ENCODE results near the gene TRIM5.
"Not testable (repeated sequence)": the region's sequence is repeated elsewhere in the genome, so short reads cannot be mapped to it uniquely, and the experiment has no call there.

Gene TRIM5

DNA sequence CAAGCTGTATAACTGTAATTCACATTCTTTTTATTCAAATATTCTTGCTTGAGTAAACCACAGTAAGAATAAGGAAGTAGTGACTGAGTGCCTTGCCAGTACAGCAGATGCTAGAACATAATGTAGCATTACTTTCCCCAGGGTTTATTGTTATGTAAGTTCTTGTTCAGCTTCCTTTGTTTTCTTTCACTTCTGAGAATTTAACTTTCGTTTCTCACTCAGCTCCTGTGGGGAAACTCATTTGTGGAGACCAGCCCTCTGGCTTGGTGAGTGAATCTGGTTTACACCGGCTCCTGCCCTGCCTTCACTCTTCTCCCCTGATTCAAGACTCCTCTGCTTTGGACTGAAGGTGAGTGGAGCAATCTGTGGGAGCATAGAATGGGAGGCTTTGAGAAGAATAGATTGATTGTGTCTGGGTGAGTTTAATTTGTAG, 4.7 kb upstream of the TRIM5 start, which contains the start of gene TRIM22:
Gene TRIM22, plus strand, starts transcription at position 240 of the 433 bp plus-strand sequence. CDS start 6,443 bp downstream, outside the sequence.
- no peak for DNase-seq (ENCODE audit: low spot score)

- no peak for DNase-seq (ENCODE audit: low spot score)
These were observed 3.6 kb upstream of the TRIM5 start for GRCh38 chr11:5688482-5688881.

DNA sequence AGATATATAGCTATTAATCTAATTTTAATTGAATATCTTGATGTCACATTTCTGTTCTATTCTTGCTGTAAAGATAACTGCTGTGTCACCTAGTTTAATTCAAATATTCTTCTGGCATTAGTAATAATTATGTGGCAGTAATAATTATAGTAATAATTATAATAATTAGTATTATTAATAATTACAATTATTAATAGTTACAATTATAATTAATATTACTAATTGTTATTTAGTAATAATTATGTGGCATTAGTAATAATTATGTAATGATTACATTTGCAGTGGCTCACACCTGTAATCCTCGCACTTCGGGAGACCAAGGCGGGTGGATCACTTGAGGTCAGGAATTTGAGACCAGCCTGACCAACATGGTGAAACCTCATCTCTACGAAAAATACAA, 1.6 kb upstream of the TRIM5 start:
- no peak for DNase-seq (ENCODE audit: low spot score)

GRCh38 chr11:5684036-5684645, 733 bp downstream of the TRIM5 start:
- DNase-seq (ENCODE audit: low spot score) = no peak

- DNase-seq (ENCODE audit: low spot score) = not testable (repeated sequence)
These were observed 1.3 kb downstream of the TRIM5 start for GRCh38 chr11:5683620-5684019.

DNA sequence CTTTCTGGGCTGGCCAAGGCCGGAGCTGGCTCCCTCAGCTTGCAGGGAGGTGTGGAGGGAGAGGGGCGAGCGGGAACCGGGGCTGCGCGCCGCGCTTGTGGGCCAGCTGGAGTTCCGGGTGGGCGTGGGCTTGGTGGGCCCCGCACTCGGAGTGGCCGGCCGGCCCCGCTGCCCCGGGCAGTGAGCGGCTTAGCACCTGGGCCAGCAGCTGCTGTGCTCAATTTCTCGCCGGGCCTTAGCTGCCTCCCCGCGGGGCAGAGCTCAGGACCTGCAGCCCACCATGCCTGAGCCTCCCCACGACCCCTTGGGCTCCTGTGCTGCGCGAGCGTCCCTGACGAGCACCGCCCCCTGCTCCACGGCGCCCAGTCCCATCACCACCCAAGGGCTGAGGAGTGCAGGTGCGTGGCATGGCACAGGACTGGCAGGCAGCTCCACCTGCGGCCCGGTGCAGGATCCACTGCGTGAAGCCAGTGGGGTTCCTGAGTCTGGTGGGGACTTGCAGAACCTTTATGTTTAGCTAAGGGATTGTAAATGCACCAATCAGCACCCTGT, 1.9 kb downstream of the TRIM5 start:
- DNase-seq (ENCODE audit: low spot score) = not testable (repeated sequence)

GRCh38 chr11:5679811-5680210, 5.1 kb downstream of the TRIM5 start:
- no peak for DNase-seq (ENCODE audit: low spot score)

DNA sequence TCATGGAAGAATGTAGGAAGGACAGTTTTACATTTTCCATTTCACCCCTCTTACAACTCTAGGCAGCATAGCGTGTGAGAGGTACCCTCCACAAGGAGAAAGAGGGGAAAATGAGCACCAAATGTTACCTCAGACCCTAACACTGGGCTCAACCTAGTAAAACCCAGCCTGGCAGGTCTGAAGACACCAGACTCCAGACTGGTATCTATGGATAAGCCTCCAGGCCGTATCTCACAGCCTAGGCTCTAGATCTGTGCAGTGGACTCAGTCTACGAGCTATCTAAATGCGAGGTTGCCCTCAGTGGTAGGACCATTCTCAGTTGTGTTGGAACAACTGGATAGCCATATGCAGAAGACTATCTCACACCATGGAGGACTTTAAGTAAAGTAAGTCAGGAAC, 10.5 kb downstream of the TRIM5 start:
- no peak for DNase-seq (ENCODE audit: low spot score)

- no peak for DNase-seq (ENCODE audit: low spot score)
These were observed 13.0 kb downstream of the TRIM5 start for GRCh38 chr11:5671831-5672230.

DNA sequence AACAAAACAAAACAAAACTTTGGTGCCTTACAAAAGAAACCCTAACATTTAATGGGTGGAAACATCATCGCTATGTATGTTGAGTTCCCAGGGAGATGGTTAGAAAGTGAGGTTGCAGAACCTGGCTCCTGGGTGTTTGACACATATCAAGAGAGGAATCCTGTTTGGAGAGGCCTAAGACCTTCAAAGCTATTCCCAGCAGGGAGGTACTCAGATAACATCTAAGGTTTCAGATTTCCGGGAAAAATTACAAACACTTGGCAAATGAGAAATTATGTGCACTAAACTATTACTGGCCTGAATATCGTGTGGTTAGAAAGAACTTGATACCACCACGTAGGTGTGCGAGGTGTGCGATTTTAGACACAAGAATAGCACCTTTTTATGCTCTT, 18.5 kb downstream of the TRIM5 start:
- no peak for DNase-seq (ENCODE audit: low spot score)

- no peak for DNase-seq (ENCODE audit: low spot score)
These were observed 19.0 kb downstream of the TRIM5 start for GRCh38 chr11:5665746-5666401.

- no peak for DNase-seq (ENCODE audit: low spot score)
These were observed 19.8 kb downstream of the TRIM5 start for GRCh38 chr11:5665051-5665570.

DNA sequence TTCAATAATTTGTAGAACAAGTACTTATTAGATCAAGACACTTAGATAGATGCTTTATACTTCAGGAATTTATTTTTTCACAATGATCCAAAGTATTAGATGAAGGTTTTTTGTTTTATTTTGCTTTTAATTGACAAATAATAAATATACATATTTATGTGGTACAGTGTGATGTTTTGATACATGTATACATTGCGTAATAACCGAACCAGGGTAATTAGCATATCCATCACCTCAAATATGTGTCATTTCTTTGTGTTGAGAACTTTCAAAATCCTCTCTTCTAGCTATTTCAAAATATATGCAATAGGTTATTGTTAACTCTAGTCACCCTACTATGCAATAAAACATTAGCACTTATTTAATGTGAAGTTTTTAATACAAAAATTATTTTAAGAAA, 21.4 kb downstream of the TRIM5 start:
- no peak for DNase-seq (ENCODE audit: low spot score)

DNA sequence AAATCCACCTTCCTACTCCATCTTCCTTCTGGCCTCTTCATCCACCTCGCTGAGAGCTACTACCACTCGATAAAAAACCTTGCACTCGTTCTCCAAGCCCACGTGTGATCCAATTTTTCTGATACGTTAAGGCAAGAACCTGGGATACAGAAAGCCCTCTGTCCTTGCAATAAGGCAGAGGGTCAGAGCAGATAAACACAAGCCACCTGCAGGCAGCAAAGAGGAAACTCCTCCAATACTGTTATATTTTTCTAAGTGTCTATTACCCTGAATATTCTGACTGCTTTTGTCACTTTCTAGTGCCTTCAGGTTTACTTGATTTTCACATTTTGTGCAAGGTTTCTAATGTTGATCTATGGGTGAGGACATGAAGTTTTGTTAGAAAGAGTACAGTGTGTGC, 26.6 kb downstream of the TRIM5 start:
- no peak for DNase-seq (ENCODE audit: low spot score)

GRCh38 chr11:5656956-5657355, 27.9 kb downstream of the TRIM5 start:
- not testable (repeated sequence) for DNase-seq (ENCODE audit: low spot score)

DNA sequence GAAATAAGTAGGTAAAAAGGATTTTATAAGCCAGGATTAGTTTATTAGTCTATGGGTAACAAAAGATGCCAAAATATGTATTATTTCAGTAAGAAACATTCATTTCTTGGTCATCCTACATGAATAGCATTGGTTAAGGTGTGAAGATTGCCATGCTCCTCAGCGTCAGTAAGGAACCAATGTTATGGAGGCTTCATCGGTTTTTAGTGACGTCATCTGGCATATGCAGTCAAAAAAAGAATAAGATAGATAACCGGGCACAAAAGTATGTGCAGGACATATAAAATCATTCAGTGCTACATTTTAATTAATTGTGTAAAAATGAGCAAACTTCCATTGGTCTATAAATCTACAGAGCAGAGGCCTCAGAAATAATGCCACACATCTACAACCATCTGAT, 29.4 kb downstream of the TRIM5 start:
- no peak for DNase-seq (ENCODE audit: low spot score)

- DNase-seq (ENCODE audit: low spot score) = no peak
These were observed 38.7 kb downstream of the TRIM5 start for GRCh38 chr11:5646139-5646538.

DNA sequence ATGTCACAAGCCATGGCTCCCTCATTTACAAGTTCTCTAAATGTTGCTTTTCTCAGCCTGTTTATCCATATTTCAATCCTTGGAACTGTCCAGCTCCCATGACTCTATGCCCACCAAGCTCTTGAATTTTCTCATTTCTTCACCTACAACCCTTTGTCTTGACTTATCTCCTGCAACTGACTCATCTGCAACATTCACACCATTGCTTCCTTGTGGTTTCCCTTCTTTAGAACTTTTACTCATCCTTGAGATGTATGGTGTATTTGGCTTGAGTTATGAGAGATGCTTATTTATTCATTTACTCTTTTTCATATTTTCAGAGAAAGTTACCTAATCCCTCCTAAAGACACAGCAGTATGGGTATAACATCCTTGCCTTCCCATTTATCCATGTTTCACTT, 41.3 kb downstream of the TRIM5 start:
- DNase-seq (ENCODE audit: low spot score) = no peak

- DNase-seq (ENCODE audit: low spot score) = no peak
These were observed 44.9 kb downstream of the TRIM5 start for GRCh38 chr11:5639953-5640352.

GRCh38 chr11:5631969-5632635, 52.8 kb downstream of the TRIM5 start:
- no peak for DNase-seq (ENCODE audit: low spot score)

DNA sequence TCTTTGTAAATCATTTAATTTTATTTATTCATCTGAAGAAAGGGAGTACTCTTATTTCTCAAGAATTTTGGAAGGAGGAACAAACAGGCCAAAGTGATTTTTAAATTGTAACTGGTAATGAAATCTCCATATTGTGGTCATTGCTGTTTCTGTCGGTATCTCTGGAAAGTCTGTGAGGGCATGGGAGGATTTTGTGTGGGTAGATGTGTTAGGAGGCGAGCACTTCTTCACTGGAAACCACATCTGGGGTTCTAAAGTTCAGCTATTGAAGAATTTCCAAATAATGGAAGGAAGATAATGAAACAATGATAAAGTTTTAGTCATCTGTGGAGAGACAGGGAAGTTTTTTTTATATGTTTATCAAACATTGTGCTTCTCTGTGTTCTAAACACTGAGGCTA, 53.5 kb downstream of the TRIM5 start:
- DNase-seq (ENCODE audit: low spot score) = no peak

DNA sequence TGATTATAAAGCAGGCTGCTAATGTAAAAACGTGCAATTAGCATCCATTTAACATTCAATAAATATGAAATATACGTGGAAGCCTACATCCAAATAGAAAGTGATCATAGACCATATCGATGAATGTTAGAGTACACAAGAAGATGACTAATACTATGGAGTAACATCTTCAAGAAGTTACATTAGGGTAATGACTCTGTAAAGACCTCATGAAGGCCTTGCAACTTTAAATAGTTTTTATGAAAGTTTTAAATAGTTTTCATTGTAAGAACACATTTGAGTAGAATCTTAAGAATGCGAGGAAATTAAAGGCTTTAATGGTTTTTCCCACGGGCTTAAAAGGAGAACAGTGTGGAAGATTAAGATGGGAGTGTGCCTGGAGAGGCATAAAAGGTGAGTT, 58.7 kb downstream of the TRIM5 start:
- no peak for DNase-seq (ENCODE audit: low spot score)

DNA sequence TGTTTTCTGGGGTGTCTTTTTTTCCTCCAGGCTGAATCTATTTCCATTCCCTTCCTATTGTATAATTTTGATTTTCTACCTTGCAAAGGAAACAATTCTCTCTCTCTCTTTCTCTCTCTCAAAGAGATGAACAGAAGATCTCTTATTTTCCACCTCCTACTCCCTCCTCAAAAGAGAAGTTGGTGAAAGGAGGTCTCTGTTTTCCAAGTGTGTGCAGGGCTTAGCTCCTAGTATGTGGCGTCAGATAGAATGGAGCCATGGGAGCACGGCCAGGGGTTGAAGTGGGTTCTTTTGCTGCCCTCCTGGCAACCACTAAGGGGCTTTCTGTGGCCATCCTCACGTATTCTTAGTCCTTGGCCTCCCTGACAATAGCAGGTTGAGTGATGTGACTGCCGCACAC, 59.6 kb downstream of the TRIM5 start:
- DNase-seq (ENCODE audit: low spot score) = no peak

Data from SW480 (cell line).